ENCODE results near the gene RYK.

GRCh38 chr3:134236505-134237170 lies 14.0 kb downstream of the RYK start:
- TF ChIP-seq, protein P1, sequence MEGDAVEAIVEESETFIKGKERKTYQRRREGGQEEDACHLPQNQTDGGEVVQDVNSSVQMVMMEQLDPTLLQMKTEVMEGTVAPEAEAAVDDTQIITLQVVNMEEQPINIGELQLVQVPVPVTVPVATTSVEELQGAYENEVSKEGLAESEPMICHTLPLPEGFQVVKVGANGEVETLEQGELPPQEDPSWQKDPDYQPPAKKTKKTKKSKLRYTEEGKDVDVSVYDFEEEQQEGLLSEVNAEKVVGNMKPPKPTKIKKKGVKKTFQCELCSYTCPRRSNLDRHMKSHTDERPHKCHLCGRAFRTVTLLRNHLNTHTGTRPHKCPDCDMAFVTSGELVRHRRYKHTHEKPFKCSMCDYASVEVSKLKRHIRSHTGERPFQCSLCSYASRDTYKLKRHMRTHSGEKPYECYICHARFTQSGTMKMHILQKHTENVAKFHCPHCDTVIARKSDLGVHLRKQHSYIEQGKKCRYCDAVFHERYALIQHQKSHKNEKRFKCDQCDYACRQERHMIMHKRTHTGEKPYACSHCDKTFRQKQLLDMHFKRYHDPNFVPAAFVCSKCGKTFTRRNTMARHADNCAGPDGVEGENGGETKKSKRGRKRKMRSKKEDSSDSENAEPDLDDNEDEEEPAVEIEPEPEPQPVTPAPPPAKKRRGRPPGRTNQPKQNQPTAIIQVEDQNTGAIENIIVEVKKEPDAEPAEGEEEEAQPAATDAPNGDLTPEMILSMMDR (conservative IDR thresholded peaks at IDR 0.05; ENCODE audit: low read depth in 2 of 2) = no peak
- TF ChIP-seq EZH2 (IDR thresholded peaks at IDR 0.05; ENCODE audit: low read depth, unreplicated experiment) = no peak
- no peak for TF ChIP-seq POLR2AphosphoS5 (IDR thresholded peaks at IDR 0.05; ENCODE audit: low read depth)
- TF ChIP-seq JUNB (IDR thresholded peaks at IDR 0.05; ENCODE audit: unreplicated experiment) = no peak
- no peak for TF ChIP-seq CREB1 (CRISPR knock-in tag; IDR thresholded peaks at IDR 0.05; ENCODE audit: low read depth)
- no peak for TF ChIP-seq NANOG (IDR thresholded peaks at IDR 0.05; ENCODE audit: borderline replicate concordance)
